ENCODE results near the gene VAMP5.

- TF ChIP-seq CTCF (IDR thresholded peaks at IDR 0.05 in 2 of 3, conservative IDR thresholded peaks at IDR 0.05 in 1 of 3; ENCODE audit: borderline replicate concordance in 1 of 3, insufficient read depth in 1 of 3, low read depth in 2 of 3, low read length in 2 of 3) (no peak), ZNF274 (IDR thresholded peaks at IDR 0.05; ENCODE audit: low read depth, low read length) (no peak), POLR2AphosphoS5 (IDR thresholded peaks at IDR 0.05; ENCODE audit: low read depth, low read length) (no peak)
These were observed 35.7 kb upstream of the VAMP5 start for GRCh38 chr2:85548608-85548900.

Measured in HCT116 (cell line).